Epithelial cell of prostate (primary cell): ENCODE data around the gene TIMM29.

ENCODE experiments used
- DNase-seq: peaks from one replicate; pipeline ENCODE4 v3.0.0-alpha.2; 2011; ENCODE audit warnings: low read depth, low spot score
- H3K27ac ChIP-seq: fragments of 450-650 bp; 2 replicates; pipeline ENCODE4 v1.5.1; 2017; ENCODE audit warnings: mild to moderate bottlenecking

The TIMM29 gene

DNA sequence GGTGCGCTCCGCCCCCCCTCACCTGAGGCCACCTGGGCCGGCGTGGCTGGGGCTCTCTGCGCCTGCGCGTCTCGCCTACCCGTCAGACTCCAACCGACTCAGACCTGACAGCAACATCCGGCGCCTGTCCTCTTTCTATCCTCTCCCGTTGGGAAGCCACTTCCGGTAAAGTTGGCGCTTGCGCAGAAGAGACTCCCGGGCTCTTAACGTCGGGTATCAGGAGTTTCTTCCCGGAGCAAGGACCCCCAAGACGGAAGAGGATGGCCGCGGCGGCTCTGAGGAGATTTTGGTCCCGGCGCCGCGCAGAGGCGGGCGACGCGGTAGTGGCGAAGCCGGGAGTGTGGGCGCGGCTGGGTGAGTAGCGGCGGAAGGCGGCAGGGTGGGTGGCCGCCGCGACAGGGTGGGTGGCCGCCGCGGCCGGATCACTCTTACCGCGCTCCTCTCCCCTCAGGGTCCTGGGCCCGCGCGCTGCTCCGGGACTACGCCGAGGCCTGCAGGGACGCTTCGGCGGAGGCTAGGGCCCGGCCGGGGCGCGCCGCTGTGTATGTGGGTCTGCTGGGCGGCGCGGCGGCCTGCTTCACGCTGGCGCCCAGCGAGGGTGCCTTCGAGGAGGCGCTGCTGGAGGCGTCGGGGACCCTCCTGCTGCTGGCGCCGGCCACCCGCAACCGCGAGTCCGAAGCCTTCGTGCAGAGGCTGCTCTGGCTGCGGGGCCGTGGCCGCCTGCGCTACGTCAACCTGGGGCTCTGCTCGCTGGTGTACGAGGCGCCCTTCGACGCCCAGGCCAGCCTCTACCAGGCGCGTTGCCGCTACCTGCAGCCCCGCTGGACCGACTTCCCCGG lies at the start of gene TIMM29, which contains the start of gene YIPF2:
Gene TIMM29 (plus strand): TSS at position 249 of the 839 bp plus-strand sequence. CDS start 12 bp downstream, at position 261.
Gene YIPF2 (minus strand): TSS at position 77 of the 839 bp plus-strand sequence. CDS start 229 bp downstream, outside the sequence.
- DNase-seq = peak; percentile 88
- peak within 1 kb of the TSS; percentile 70 for H3K27ac ChIP-seq

DNA sequence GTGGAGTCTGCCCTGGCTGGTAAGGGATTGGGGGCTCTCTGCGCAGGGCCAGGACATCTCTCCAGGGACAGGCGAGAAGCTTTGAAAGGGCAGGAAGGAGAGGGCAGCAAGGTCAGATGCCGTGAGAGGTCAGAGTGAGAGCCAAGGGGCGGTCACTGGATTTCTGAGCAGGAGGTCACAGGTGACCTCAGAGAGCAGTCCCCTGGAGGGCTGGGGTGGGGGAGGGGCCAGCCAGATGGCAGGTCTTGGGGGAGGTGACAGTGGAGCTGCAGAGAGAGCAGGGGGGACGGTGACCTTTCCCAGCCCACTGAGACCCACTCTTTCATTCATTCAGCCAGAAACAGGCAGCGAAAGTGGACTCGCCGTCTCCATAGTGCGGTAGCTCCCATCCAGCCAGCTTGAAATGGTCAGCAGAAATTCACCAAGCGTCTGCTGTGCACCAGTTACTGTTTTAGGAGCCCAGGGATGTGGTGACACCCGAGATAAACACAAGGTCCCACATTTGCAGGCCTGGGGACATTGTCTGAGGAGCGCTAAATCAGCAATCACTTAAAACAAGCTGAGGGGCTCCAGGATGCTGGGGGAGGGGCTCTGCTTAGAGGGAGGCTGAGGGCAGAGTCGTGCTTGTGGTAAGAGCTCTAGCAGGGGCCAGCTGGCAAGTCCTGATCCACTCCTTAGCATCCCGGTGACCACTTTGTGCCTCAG lies 47.1 kb upstream of the TIMM29 start:
- no peak for DNase-seq
- no peak overlapping the region for H3K27ac ChIP-seq

DNA sequence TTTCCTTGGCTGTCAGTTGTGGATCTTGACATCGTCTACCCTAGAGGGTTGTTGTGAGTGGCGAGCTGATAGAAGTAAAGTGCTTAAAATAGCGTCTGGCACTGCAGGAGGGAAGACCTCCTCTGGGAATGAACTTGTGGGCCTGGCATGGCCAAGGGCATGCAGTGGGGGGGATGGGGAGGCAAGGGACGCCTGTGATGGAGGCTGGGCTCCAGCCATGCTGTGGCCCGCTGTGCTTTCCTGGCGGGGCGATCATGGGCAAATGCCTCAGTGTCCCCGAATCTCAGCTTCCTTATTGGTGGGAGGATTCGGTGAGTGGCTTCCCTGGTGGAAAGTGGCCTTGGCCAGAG lies 46.5 kb upstream of the TIMM29 start:
- DNase-seq = no peak
- no peak overlapping the region for H3K27ac ChIP-seq

DNA sequence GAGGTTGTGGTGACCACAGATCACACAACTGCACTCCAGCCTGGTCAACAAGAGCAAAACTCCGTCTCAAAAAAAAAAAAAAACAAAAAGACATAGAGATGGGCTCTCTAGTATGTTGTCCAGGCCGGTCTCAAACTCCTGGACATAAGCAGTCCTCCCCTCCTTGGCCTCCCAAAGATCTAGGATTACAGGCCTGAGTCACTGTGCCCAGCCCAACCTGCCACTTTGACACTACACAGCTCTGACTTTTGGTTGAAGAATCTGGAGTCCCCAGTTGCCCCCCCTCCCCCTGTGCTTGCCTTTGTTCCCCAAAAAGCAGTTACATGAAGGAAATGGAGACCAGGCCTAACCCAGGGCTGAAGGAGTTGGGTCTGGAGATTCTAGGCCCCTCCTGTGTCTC lies 44.3 kb upstream of the TIMM29 start:
- no peak overlapping the region for H3K27ac ChIP-seq
- DNase-seq = no peak

DNA sequence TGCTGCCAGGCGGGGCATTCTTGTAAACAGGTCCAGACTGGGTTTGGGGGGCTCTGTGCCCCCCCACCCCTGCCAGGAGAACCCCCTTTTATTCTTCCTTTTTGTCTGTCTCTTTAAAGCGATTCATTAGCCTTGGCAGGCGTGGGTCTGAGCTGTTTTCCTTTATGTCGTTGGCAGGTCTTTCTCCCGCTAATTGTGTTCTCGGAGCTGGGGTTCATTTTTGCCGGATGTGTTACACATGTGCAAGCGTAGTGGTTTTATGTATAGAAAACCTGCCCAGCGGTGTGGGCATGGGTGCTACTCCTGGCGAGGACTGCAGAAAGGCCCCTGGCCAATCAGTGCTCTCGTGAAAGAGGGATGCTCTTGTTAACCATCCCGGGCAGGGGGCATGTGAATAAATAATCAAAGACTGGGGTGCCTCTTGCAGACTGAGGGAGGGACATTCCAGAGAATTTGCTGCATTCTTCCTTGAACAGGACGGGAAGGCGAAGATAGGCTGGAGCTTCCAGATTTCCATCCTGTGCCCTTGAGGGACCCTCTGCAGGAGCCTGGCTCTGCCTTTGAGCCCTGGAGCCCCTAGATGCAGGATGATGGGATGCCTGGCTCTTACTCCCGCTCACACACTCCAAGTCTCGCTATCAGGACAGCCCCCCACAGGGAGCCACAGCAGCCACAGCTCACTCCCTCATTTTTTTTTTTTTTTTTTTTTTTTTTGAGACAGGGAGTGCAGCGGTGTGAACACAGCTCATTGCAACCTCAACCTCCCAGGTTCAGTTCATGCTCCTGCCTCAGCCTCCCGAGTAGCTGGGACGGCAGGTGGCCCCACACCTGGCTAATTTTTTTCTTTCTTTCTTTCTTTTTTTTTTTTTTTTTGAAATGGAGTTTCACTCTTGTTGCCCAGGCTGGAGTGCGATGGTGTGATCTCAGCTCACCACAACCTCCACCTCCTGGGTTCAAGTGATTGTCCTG lies 43.1 kb upstream of the TIMM29 start:
- H3K27ac ChIP-seq = no peak overlapping the region
- no peak for DNase-seq

DNA sequence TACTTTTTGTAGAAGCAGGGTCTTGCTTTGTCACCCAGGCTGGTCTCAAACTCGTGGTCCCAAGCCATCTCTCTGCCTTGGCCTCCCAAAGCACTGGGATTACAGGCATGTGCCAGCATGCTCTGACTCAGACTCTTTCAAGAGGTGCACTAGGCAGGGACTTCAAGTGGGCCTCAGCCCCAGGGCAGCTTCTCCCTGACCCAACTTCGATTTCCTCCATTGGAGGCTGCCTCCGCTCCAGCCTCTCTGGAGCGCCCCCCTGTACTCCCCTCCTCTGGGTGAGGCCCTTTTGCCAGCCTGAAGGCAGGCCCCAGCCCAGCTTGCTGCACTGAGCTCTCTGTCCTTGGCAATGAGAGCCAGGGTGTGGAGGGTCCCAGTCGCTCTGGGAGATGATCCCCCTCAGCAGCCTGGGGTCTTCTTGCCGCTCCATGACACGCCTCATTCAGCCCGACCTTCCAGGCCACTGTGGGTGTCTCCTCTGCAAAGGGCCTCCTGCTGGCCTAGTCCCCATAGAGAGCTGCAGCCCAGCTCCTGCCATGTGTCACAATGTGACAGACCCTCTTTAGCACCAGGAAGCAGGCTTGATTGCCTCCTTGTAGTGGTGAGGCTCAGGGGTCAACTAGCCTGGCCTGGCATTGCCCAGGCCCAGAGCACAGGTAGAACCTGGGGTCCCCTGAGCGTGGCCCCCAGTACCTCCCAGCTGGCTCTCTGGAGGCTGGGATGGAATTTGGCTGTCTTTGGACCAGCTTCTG lies 40.8 kb upstream of the TIMM29 start:
- DNase-seq = no peak
- H3K27ac ChIP-seq = no peak overlapping the region

DNA sequence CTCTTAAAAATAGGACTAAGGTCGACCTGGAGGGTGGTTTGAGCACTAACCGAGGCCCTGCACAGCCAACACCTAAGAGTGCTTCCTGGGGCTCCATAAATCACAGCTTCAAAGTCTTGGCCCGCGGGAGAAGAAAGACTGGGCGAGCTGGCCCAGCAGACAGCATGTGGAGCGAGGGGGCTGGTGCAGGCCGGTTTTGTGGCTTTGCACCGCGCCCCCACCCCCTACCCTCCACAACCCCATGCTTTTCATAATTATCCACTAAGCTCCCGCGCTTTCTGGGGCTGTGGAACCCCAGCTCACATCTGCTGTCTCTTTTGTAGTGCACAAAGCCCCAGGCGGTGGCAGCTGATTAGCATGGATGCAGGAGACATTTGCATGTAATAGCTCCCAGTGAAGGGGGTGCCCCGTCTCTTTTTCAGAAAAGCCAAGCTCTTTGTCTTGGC lies 40.2 kb upstream of the TIMM29 start:
- no peak for DNase-seq

DNA sequence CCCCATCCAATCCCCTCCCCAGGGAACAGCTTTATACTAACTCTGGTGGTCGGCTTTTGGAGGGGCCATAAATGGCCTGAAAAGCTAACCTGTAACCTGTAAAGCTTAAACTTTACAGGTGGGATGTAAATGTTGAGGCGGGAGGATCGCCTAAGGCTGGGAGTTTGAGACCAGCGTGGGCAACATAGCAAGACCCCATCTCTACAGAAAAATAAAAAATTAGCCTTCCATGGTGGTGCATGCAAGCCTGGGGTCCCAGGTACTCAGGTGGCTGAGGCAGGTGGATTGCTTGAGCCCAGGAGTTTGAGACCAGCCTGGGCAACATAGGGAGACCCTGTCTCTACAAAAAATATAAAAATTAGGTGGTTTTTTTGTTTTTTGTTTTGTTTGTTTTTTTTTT lies 38.7 kb upstream of the TIMM29 start:
- H3K27ac ChIP-seq = no peak overlapping the region

More for the DNA sequence above, 40.2 kb upstream of the TIMM29 start:
- H3K27ac ChIP-seq = no peak overlapping the region

DNA sequence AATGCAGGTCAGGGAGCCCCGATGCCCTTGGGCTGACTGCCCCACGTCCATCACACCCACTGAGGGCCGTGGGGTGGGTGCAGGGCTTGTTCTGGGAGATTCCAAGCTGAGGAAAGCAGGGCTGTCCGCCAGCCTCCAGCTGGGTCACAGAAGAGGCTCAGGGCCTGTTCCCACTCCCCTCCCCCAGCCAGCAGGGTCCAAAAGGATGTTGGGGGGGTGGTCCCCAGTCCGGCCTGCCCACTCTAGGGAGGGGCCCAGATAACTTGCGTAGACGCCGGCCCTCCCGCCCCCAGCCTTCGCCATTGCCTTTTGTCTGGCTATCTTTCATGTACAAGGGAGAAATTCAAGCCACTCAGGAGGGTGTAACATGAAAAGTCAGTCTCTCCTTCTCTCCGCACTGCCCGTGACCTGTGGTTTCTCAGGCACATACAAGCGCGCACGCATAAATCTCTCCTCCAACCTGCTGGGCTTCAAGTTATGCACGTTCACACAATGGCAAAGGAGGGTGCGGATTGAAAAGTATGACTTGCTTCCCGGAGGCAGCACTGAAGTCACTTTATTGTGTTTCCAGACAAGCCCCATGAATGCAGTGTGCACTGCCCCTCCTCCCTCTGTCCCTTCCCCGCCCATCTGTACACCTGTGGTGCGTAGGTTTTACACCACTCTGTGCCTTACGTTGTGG lies 37.1 kb upstream of the TIMM29 start:
- peak overlapping the region; percentile 82 for H3K27ac ChIP-seq
- DNase-seq = peak; percentile 83

More for the DNA sequence above, 38.7 kb upstream of the TIMM29 start:
- no peak for DNase-seq

DNA sequence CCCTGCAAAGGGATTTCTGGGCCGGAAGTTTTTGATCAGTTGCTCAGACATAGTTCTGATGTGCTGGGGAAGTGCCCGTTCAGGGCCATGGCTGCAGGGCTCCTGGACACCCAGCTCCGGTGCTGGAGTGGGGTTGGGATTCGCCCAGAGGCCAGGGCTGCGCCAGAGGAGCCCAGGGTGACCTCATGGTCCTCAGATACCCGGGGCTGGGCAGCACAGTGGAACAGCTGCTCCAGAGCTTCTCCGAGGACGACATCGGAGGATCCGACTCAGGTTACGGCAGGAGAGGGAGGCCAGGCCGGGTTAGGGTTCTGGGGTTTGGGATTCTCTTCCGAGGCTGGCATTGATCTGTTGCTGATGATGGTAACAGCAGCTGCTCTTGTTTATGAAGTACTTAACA lies 36.4 kb upstream of the TIMM29 start:
- DNase-seq = no peak
- peak overlapping the region; percentile 82 for H3K27ac ChIP-seq

DNA sequence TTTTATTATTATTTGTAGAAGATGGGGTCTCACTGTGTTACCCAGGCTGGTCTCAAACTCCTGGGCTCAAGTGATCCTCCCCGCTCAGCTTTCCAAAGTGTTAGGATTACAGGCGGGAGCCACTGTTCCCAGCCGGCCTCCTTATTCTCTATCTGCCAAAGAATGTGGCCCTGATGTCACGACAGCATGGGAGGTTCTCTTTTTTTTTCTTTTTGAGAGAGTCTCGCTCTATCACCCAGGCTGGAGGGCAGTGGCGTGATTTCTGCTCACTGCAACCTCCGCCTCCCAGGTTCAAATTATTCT lies 33.7 kb upstream of the TIMM29 start:
- no peak for DNase-seq
- H3K27ac ChIP-seq = no peak overlapping the region

DNA sequence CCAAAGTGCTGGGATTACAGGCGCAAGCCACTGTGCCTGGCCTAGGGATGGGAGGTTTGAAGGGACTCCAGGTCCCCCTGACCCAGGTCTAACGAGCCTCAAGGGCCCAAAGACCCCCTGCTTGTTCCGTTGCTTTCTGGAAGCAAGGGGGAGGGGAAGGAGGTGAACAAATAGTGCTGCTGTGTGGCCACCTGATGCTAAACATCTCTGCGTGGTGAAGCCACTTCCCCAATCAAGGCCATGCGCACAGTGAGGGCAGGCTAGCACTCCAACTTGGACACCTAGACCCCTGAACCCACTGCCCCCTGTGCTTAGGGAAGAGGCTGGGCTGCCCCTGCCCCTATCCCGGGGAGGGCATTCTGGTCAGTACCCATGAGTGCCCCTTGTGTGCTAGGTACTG lies 33.2 kb upstream of the TIMM29 start:
- no peak overlapping the region for H3K27ac ChIP-seq
- DNase-seq = no peak

DNA sequence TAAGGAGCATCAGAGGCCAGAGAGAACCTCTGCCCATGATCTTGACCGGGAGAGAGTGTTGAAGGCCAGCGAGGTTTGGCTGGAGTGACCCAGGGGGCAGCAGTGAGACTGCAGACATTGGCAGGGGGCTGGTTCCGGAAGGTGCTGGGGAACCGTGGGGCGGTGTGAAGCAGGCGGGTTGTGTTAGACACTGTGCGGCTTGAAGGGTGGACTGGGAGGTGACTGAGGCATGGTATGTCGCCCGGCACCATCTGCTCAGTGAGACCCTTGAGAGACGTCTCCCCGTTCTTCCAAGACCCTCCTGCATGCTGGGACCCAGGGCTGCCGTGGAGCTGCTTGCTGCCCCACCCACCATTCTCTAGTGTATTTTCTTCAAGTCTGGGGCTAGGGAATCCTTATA lies 32.7 kb upstream of the TIMM29 start:
- H3K27ac ChIP-seq = no peak overlapping the region
- no peak for DNase-seq

DNA sequence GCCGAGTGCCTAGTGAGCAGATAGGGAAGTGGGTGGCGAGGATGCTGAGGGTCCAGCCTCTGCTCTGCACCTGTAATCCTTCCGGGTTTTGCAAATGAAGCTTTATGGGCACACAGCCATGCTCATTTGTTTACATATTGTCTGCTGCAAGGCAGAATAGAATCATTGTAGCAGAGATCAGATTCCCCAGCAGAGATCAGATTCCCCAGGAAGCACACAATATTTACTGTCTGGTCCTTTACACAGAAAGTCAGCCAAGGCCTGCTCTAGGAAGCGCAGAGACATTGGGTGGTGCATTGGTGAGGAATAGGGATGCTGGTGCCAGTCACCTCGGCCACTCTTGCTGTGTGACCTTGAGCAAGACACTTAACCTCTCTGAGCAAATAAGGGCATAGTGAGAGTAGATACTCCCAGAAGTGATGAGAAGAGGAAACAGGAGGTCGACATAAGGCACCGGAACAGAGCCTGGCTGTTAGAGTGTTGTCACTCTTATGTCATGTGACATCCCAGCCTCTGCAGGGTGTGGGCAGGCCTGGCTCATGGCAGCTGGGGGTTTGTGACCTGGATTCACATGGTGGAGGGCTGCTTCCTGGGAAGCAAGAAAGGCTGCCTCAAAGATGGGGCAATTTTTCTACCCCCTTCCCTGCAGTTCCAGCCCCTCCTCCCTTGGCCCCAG lies 31.6 kb upstream of the TIMM29 start:
- DNase-seq = no peak

DNA sequence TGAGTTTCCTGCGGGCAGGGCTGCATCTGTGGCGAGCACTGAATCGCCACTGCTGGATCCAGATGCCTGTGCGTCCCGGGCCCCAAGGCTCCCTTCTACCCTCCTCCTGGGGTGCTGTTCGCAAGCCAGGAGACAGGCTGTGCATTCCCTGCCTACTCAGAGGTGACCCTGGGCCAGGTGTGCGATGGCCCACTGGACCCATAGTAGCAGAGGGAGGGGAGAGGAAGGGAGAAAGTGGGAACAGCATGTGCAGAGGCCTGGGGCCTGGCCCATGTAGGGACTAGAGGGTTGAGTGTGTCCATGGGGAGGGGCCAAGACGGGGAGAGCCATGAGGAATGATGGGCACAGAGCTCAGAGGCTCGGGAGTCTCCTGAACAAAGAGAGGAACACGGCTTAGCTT lies 30.0 kb upstream of the TIMM29 start:
- no peak for DNase-seq
- H3K27ac ChIP-seq = peak overlapping the region; percentile 9

More for the DNA sequence above, 31.6 kb upstream of the TIMM29 start:
- H3K27ac ChIP-seq = no peak overlapping the region

DNA sequence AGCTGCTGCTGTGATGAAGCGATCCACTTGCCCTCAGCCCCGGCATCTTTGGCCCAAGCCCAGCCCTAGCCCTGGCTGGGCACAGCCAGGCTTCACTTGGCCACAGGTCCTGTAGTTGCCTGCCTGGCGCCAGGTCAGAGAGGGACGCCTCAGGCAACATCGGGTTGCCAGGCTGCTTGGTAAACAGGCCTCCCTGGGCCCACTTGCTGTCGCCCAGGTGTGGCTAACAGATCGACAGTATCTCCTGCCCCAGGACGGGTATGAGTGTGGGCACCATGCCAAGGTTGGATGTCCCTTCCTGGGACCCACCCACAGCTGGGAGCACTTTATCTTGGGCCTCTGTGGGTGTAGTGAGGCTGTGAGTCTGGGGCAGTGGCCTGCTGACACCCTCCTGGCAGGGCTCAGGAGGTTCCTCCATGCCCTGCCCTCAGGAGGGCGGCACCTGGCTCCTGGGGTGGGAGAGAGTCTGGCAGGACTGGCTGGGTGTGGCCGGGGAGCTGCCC lies 29.4 kb upstream of the TIMM29 start:
- H3K27ac ChIP-seq = peak overlapping the region; percentile 9
- no peak for DNase-seq

DNA sequence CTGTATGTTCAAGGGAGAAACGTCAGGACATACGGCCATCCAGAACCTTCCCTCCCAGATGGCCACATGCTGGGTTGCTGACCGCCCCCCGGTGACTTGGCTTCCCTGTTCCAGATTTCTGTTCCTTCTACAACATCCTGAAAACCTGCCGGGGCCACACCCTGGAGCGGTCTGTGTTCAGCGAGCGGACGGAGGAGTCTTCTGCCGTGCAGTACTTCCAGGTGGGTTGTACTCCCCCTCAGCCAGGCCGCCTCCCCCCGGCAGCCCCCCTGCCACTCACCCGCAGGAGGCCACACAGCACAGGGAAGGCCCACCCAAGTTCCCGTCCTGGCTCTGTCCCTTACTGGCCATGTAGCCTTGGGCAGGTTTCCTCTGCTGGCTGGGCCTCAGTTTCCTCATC lies 20.7 kb upstream of the TIMM29 start:
- H3K27ac ChIP-seq = no peak overlapping the region
- DNase-seq = no peak

DNA sequence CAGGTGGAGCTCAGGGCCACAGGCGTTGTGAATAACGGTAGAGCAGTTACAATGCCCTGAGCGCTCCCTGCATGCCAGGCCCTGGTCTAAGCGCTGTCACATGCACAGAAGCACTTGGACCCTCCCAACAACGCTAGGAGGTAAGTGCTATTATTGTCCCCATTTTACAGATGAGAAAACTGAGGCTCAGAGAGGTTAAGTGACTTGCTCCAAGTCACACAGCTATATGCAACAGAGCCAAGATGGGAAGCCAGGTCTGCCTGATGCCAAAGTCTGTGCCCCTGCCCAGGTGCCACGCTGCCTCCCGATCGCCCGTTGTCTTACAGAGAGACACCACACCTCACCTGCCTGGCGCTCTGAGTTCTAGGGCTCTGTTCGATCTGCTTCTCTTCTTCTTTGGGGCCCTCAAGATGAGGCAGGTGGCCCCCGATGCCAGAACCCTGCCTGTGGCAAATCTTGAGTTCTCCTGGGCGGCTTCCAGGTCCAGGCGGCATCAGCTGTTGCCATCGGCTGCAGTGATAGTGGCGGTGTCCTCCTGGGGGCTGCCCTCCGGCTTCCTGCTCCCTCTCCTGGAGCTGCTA lies 20.1 kb upstream of the TIMM29 start:
- no peak overlapping the region for H3K27ac ChIP-seq
- no peak for DNase-seq
